ENCODE results near the gene ANK3. TPM values are rescaled to one million over a fixed set of nuclear protein-coding genes. Genes with fewer than 3 reads are reported as not detected.

The ANK3 gene
- total and polyA plus RNA-seq, 7 donors, result 11.6 to 170 (median 94.2) TPM

DNA sequence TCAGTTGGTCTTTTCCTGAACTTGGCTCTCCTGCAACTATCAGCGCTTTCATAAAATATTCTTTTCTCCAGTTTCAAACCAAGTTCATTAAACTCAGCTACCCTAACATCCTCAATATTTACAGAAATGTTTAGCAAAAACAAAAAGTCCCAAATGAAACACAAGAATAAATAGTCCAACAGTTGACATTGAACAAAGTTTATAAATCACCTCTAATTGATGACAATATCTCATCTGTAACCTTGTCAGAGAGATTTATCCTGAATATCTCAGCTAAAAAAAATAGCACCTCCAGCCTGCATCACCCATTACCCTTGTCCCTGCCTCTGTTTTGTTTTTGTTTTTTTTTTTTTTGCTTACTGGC, 76.1 kb downstream of the ANK3 start:
- 82 to 93% (median 91%) methylated on average over 1 of the region's 1 CpG for WGBS, 3 donors
- H3K27ac ChIP-seq, result no peak overlapping the region

DNA sequence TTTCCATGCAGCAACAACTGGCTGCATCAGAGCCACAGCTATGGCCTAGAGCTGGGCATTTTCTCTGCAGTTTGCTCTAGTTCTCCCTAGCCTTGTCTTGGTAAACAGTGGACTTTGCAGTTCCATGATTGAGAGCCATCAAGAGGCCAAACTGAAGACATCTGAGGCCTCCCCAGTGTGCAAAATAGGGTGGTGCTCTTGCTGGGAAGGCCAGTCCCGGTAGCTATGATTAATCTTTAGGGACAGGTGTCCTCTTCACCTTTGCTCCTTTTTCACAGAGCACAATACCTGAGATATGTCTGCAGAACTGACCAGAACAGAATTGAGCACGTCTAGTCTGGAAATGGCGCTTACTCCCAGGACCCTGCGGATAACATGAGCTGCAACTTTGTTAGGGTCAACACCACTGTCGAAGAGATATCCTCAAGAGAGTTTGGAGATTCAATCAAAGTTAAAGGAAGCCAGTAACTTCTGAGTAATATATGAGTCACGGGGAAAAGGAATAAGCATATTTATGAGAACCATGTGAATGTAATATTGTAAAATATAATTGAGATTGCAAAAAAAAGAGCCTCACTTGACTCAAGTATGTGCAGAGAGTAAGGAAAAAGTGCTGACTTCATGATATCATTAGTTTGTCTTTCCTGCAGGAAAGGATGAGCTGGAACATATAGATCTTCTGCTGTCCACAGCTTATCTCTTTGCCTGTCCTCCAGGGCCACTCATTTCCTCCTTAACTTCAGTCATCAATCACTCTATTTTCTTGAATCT, 76.7 kb downstream of the ANK3 start:
- no peak overlapping the region for H3K4me3 ChIP-seq
- WGBS, 3 donors, result 75 to 79% (median 79%) methylated on average over 6 of the region's 6 CpGs
- H3K36me3 ChIP-seq (ENCODE audit: insufficient read depth in 1 of 2, low read depth in 1 of 2), result no peaks in the 10 kb centered on the region
- H3K27me3 ChIP-seq (ENCODE audit: insufficient read depth in 3 of 3, low read length in 2 of 3), result no peaks in the 10 kb centered on the region
- H3K9me3 ChIP-seq, result no peaks in the 10 kb centered on the region
- no peak for ATAC-seq
- intact Hi-C loops (cut with DNase I), result no loop called here
- H3K4me1 ChIP-seq, result no peaks in the 10 kb centered on the region
- TF ChIP-seq CTCF (IDR thresholded peaks at IDR 0.05), result no peak
- no peak overlapping the region for H3K27ac ChIP-seq
- DNase-seq, result no peak

More for the DNA sequence above, 76.1 kb downstream of the ANK3 start:
- no peak for TF ChIP-seq CTCF (IDR thresholded peaks at IDR 0.05)
- no peak for DNase-seq
- Histone ChIP-seq H3K4me1 (no peaks in the 10 kb centered on the region), H3K36me3 (ENCODE audit: insufficient read depth in 1 of 2, low read depth in 1 of 2) (no peaks in the 10 kb centered on the region), H3K27me3 (ENCODE audit: insufficient read depth in 3 of 3, low read length in 2 of 3) (no peaks in the 10 kb centered on the region), H3K9me3 (no peaks in the 10 kb centered on the region), H3K4me3 (no peak overlapping the region)
- intact Hi-C loops (cut with DNase I), result no loop called here
- ATAC-seq, result no peak

DNA sequence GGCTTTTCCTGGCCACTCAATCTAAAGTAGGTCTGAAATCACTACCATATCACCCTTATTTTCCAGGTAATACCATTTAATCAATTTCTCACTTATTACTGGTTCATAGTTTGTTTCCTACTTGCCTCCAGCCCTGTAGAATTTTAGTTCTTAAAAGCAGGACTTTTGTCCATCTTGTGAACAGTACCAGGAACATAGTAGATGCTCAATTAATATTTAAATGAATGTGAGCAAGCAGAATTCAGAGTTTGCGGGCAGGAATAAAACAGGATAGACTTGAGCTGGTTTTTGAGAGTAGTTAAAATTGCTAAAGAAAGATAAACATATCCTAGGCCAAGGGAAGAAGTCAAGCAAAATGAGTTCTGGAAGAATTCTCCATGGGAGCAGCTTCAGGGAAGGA, 77.9 kb downstream of the ANK3 start:
- no peaks in the 10 kb centered on the region for H3K4me1 ChIP-seq
- intact Hi-C loops (cut with DNase I), result no loop called here
- ATAC-seq (no peak), DNase-seq (no peak)
- 90 to 98% (median 96%) methylated on average over 1 of the region's 1 CpG for WGBS, 3 donors
- no peaks in the 10 kb centered on the region for H3K27me3 ChIP-seq (ENCODE audit: insufficient read depth in 3 of 3, low read length in 2 of 3)
- no peak overlapping the region for H3K4me3 ChIP-seq
- no peak for TF ChIP-seq CTCF (IDR thresholded peaks at IDR 0.05)
- H3K27ac ChIP-seq, result no peak overlapping the region
- no peaks in the 10 kb centered on the region for H3K9me3 ChIP-seq
- no peaks in the 10 kb centered on the region for H3K36me3 ChIP-seq (ENCODE audit: insufficient read depth in 1 of 2, low read depth in 1 of 2)

DNA sequence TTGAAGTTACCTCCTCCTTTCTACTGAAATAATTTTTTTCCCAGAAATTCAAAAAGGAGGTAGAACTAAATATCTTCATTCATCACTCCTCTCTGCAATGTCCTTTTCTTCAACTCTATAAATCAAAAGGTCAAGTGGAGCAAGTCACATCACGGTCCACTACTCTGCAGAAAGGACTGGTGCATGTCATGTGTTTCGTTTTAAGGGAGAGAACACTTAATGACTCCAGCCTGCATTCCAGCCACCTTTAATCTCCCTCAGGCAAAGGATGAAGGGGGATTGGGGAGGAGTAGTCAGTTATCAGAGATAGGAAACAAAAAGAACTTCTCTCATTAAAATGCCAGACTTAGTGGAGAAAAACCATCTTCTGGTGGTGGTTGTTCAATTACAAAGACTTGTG, 78.9 kb downstream of the ANK3 start:
- ATAC-seq (no peak), DNase-seq (no peak)
- intact Hi-C loops (cut with DNase I), result no loop called here

More for the DNA sequence above, 78.9 kb downstream of the ANK3 start:
- Histone ChIP-seq H3K9me3 (no peaks in the 10 kb centered on the region), H3K27ac (no peak overlapping the region), H3K27me3 (ENCODE audit: insufficient read depth in 3 of 3, low read length in 2 of 3) (no peaks in the 10 kb centered on the region), H3K36me3 (ENCODE audit: insufficient read depth in 1 of 2, low read depth in 1 of 2) (no peaks in the 10 kb centered on the region), H3K4me3 (no peak overlapping the region), H3K4me1 (no peaks in the 10 kb centered on the region)
- no peak for TF ChIP-seq CTCF (IDR thresholded peaks at IDR 0.05)
- WGBS, 3 donors, result 8 to 21% (median 12%) methylated on average over 2 of the region's 2 CpGs

All from psoas muscle (tissue), 8 donors.